ENCODE measurements around the gene MUC5AC.
A peak's percentile ranks its signal among the peaks of the same experiment; 100 is the strongest.

- TF ChIP-seq CTCF (IDR thresholded peaks at IDR 0.05; ENCODE audit: low read depth, low read length) (peak; percentile 80), EZH2phosphoT487 (IDR thresholded peaks at IDR 0.05; ENCODE audit: low read depth) (no peak)
These were observed 45.2 kb downstream of the MUC5AC start for GRCh38 chr11:1202776-1203504.
